Measurements from ENCODE around the gene TNFRSF25. TPM values are rescaled to one million over a fixed set of nuclear protein-coding genes. Genes with fewer than 3 reads are reported as not detected.

The TNFRSF25 gene
- total RNA-seq, 1 experiment from 2014 or later = 19.4 TPM

- H3K23me2 ChIP-seq (ENCODE audit: insufficient read length, low read depth, low read length, poor library complexity, severe bottlenecking) = peaks cover 18% of the 10 kb centered on the region
- Mint-ChIP-seq H3K36me3 (ENCODE audit: insufficient read depth in 1 of 3, low read depth in 3 of 3) (peaks cover 0 to 4% (median 0%) of the 10 kb centered on the region in 3 experiments; a peak in 1 of 7 replicates), H3K9me3 (no peaks in the 10 kb centered on the region), H3K4me1 (peaks cover 19 to 24% of the 10 kb centered on the region in 2 experiments), H3K4me3 (peak overlapping the region; percentile 76 to 83; a peak in 3 of 5 replicates), H3K27ac (peak overlapping the region in 1 of 3 experiments; percentile 95; a peak in 1 of 7 replicates), H3K27me3 (ENCODE audit: low read depth) (peaks cover 12% of the 10 kb centered on the region)
- TF ChIP-seq, protein P1, sequence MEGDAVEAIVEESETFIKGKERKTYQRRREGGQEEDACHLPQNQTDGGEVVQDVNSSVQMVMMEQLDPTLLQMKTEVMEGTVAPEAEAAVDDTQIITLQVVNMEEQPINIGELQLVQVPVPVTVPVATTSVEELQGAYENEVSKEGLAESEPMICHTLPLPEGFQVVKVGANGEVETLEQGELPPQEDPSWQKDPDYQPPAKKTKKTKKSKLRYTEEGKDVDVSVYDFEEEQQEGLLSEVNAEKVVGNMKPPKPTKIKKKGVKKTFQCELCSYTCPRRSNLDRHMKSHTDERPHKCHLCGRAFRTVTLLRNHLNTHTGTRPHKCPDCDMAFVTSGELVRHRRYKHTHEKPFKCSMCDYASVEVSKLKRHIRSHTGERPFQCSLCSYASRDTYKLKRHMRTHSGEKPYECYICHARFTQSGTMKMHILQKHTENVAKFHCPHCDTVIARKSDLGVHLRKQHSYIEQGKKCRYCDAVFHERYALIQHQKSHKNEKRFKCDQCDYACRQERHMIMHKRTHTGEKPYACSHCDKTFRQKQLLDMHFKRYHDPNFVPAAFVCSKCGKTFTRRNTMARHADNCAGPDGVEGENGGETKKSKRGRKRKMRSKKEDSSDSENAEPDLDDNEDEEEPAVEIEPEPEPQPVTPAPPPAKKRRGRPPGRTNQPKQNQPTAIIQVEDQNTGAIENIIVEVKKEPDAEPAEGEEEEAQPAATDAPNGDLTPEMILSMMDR (conservative IDR thresholded peaks at IDR 0.05) = no peak
- H3K4ac ChIP-seq (ENCODE audit: low read depth, low read length) = no peak overlapping the region
- H3K4me2 ChIP-seq (ENCODE audit: insufficient read depth, insufficient read length, low read length) = no peak overlapping the region
- no peaks in the 10 kb centered on the region for H3K27me3 ChIP-seq (ENCODE audit: insufficient read depth, low read length)
- H3K56ac ChIP-seq (ENCODE audit: insufficient read length, low read depth, low read length) = no peak overlapping the region
- DNase-seq = no peak
- H3K4me1 ChIP-seq (ENCODE audit: insufficient read depth, low read length) = peaks cover 4% of the 10 kb centered on the region; the same call in 1 of the 2 replicates
- H3K18ac ChIP-seq (ENCODE audit: insufficient read length, low read depth, low read length) = no peak overlapping the region
- H4K8ac ChIP-seq (replicated peaks; ENCODE audit: insufficient read length, low read depth, low read length) = no peak overlapping the region
- H4K5ac ChIP-seq (ENCODE audit: insufficient read length, low read depth, low read length) = no peak overlapping the region
- H3K79me2 ChIP-seq (ENCODE audit: insufficient read depth, low read length) = no peaks in the 10 kb centered on the region
- no CpG with 5 or more reads among the region's 10 CpGs for WGBS (ENCODE audit: extremely low coverage, insufficient read length, low lambda C conversion rate)
- H3K9ac ChIP-seq (ENCODE audit: extremely low read depth, insufficient read length, low read length) = no peak overlapping the region
- no peak overlapping the region for H2AK5ac ChIP-seq (ENCODE audit: insufficient read length, low read length)
- no peak overlapping the region for H2BK20ac ChIP-seq (ENCODE audit: low read depth, low read length, poor library complexity, severe bottlenecking)
- H3K14ac ChIP-seq (ENCODE audit: insufficient read depth, low read length) = no peak overlapping the region
- H4K91ac ChIP-seq (ENCODE audit: insufficient read length, low read depth, low read length) = no peak overlapping the region
- H4K20me1 ChIP-seq (ENCODE audit: control insufficient read depth, insufficient read depth, insufficient read length) = no peaks in the 10 kb centered on the region
- no peaks in the 10 kb centered on the region for H3K79me1 ChIP-seq (ENCODE audit: insufficient read depth, low read depth, low read length, poor library complexity, severe bottlenecking)
- H3K27ac ChIP-seq (ENCODE audit: insufficient read length, low read depth, low read length) = no peak overlapping the region
- H2AFZ ChIP-seq (ENCODE audit: low read length) = no peak overlapping the region
- H3K23ac ChIP-seq (ENCODE audit: insufficient read length, low read depth, low read length) = no peak overlapping the region
- H2BK5ac ChIP-seq (ENCODE audit: insufficient read length, low read length) = no peak overlapping the region
- H2BK12ac ChIP-seq (ENCODE audit: insufficient read length, low read depth, low read length) = no peak overlapping the region
- H3T11ph ChIP-seq (ENCODE audit: low read length) = no peak overlapping the region
- H3K9me3 ChIP-seq (ENCODE audit: control insufficient read depth, low read depth, low read length) = no peaks in the 10 kb centered on the region
- no peak overlapping the region for H2BK120ac ChIP-seq (ENCODE audit: low read depth, low read length, poor library complexity, severe bottlenecking)
- H2BK15ac ChIP-seq (ENCODE audit: low read depth, low read length) = no peak overlapping the region
Observed at GRCh38 chr1:6491966-6492365, 26.0 kb upstream of the TNFRSF25 start.

Data from H9 (cell line).